Smooth muscle cell (in vitro differentiated cells): ENCODE data around the gene ALPL. TPM values are rescaled to one million over a fixed set of nuclear protein-coding genes. Genes with fewer than 3 reads are reported as not detected.

Experiments used
- DNase-seq: peaks from one replicate; lab custom pipeline; 2025; ENCODE audit not compliant: unreplicated experiment; lab: John Stamatoyannopoulos, UW
- H2AFZ ChIP-seq: fragments of 200-600 bp; sonication (generic); 2 replicates; pipeline ENCODE4 v1.6.0; 2016; ENCODE audit warnings: antibody characterized with exemption, low read depth, mild to moderate bottlenecking
- H3F3A ChIP-seq: fragments of 200-600 bp; sonication (generic); 2 replicates; pipeline ENCODE4 v1.6.0; 2017; ENCODE audit warnings: antibody characterized with exemption, low read depth
- H3K27ac ChIP-seq: fragments of 200-600 bp; sonication (generic); 2 replicates; pipeline ENCODE4 v1.5.1; 2016; ENCODE audit warnings: low read depth, mild to moderate bottlenecking
- H3K27me3 ChIP-seq: fragments of 200-600 bp; sonication (generic); 2 replicates; pipeline ENCODE4 v1.6.1; 2016; ENCODE audit warnings: low read depth, mild to moderate bottlenecking
- H3K36me3 ChIP-seq: fragments of 200-600 bp; sonication (generic); 2 replicates; pipeline ENCODE4 v1.5.1; 2016; ENCODE audit warnings: low read depth
- H3K4me1 ChIP-seq: fragments of 200-600 bp; sonication (generic); 2 replicates; pipeline ENCODE4 v1.5.1; 2016; ENCODE audit warnings: low read depth
- H3K4me2 ChIP-seq: fragments of 200-600 bp; sonication (generic); 2 replicates; pipeline ENCODE4 v1.6.0; 2016; ENCODE audit warnings: mild to moderate bottlenecking
- H3K4me3 ChIP-seq: fragments of 200-600 bp; sonication (generic); 2 replicates; pipeline ENCODE4 v1.5.1; 2016; ENCODE audit warnings: mild to moderate bottlenecking
- H3K79me2 ChIP-seq: fragments of 200-600 bp; sonication (generic); 2 replicates; pipeline ENCODE4 v1.6.0; 2016; ENCODE audit warnings: low read depth, mild to moderate bottlenecking
- H3K9ac ChIP-seq: fragments of 200-600 bp; sonication (generic); 2 replicates; pipeline ENCODE4 v1.6.0; 2016; ENCODE audit warnings: low read depth
- H3K9me3 ChIP-seq: fragments of 200-600 bp; sonication (generic); replicated peaks from 2 replicates; pipeline ENCODE4 v1.5.1; 2016; ENCODE audit warnings: low read depth
- H4K20me1 ChIP-seq: fragments of 200-600 bp; sonication (generic); 2 replicates; pipeline ENCODE4 v1.6.0; 2016; ENCODE audit warnings: low read depth
- WGBS: methylation state at CpG from one replicate; pipeline ENCODE4 v1.1.7; 2016; ENCODE audit warnings: low lambda C conversion rate; 5-methylcytosine and 5-hydroxymethylcytosine counted together
- polyA plus RNA-seq: library from polyadenylated mRNA; unstranded; fragments of >200 nt; fragmentation: Nextera tagmentation; extraction: Ambion mirVana; gene quantifications from 2 replicates; pipeline ENCODE4 v1.2.1, GENCODE V29; 2016
- total RNA-seq: library from RNA; depleted of rRNA; stranded (reverse); fragments of >200 nt; gene quantifications from 2 replicates; pipeline ENCODE4 v1.2.3, GENCODE V29; 2014
- TF ChIP-seq, protein P1 (sequence below): fragments of 200-600 bp; sonication (generic); IDR thresholded peaks from 2 replicates; pipeline ENCODE4 v1.5.1; 2017; ENCODE audit warnings: borderline replicate concordance, mild to moderate bottlenecking, antibody characterized with exemption; ENCODE audit not compliant: insufficient read depth, poor library complexity, severe bottlenecking

ALPL gene
- total and polyA plus RNA-seq, 2 experiments from 2014 or later: 4.6 to 8.3 TPM

DNA sequence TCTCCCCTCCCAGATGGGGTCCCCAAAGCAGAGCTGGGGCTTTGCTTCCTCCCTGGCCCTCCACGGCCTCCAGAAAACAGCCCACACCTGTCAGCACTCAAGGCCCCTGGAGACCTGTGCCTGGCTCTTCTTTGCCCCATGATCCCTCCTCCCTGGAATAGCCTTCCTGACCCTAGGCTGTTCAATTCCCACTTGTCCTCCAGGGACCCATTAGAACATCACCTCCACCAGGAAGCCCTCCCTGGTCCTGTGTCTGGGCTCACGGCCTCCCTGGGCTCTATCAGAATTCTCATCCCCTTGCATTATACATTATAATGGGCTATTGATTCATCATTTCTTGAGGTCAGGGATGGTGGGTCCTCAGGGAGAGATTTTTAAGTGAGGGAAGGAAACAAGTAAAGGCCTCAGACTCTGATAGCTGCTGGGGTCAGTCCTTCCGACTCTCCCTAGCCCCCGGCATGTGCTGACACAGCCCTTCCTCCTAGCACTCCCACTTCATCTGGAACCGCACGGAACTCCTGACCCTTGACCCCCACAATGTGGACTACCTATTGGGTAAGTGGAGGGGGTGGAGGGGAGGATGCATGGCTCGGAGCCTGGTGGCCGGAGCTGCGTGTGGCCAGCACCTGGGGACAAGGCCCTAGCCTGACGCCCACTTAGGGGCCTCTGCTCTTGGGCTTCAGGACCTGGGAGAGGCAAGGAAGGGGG is 60.8 kb downstream of the ALPL start:
- TF ChIP-seq, protein P1, sequence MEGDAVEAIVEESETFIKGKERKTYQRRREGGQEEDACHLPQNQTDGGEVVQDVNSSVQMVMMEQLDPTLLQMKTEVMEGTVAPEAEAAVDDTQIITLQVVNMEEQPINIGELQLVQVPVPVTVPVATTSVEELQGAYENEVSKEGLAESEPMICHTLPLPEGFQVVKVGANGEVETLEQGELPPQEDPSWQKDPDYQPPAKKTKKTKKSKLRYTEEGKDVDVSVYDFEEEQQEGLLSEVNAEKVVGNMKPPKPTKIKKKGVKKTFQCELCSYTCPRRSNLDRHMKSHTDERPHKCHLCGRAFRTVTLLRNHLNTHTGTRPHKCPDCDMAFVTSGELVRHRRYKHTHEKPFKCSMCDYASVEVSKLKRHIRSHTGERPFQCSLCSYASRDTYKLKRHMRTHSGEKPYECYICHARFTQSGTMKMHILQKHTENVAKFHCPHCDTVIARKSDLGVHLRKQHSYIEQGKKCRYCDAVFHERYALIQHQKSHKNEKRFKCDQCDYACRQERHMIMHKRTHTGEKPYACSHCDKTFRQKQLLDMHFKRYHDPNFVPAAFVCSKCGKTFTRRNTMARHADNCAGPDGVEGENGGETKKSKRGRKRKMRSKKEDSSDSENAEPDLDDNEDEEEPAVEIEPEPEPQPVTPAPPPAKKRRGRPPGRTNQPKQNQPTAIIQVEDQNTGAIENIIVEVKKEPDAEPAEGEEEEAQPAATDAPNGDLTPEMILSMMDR: no peak
- DNase-seq: no peak
- WGBS: 63% methylated on average over 10 of the region's 10 CpGs

DNA sequence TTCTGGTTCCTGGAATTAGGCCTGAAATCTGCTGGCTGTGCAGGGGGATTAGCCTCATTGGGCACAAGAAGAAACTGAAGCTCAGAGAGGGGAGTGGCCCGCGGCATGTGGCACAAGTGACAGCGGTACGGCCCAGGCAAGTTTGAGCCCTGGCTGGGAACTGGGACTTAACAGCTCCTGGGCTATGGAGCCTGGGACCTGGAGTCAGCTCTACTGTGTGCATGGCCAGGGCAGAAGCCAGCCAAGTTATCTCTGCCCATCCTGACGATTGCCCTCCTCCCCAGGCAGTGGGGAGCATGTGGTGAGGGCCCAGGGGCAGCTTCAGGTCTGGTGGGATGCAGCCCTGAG is 61.3 kb downstream of the ALPL start:
- Histone ChIP-seq H3K79me2 (no peaks in the 10 kb centered on the region), H4K20me1 (no peaks in the 10 kb centered on the region), H2AFZ (no peak overlapping the region), H3K27ac (no peak overlapping the region), H3K4me3 (no peak overlapping the region), H3K4me1 (peaks cover 20% of the 10 kb centered on the region), H3K9ac (no peak overlapping the region), H3K36me3 (no peaks in the 10 kb centered on the region), H3K9me3 (no peaks in the 10 kb centered on the region), H3F3A (no peaks in the 10 kb centered on the region), H3K27me3 (no peaks in the 10 kb centered on the region), H3K4me2 (no peak overlapping the region)
- TF ChIP-seq, protein P1: no peak
- WGBS: 75% methylated on average over 5 of the region's 5 CpGs
- DNase-seq: no peak

More for the DNA sequence above, 60.8 kb downstream of the ALPL start:
- H3F3A ChIP-seq: no peaks in the 10 kb centered on the region
- peaks cover 21% of the 10 kb centered on the region for H3K4me1 ChIP-seq
- no peaks in the 10 kb centered on the region for H3K36me3 ChIP-seq
- no peaks in the 10 kb centered on the region for H4K20me1 ChIP-seq
- no peak overlapping the region for H3K4me2 ChIP-seq
- no peaks in the 10 kb centered on the region for H3K79me2 ChIP-seq
- no peaks in the 10 kb centered on the region for H3K27me3 ChIP-seq
- no peak overlapping the region for H3K9ac ChIP-seq
- no peaks in the 10 kb centered on the region for H3K9me3 ChIP-seq
- H2AFZ ChIP-seq: no peak overlapping the region
- H3K27ac ChIP-seq: no peak overlapping the region
- no peak overlapping the region for H3K4me3 ChIP-seq

DNA sequence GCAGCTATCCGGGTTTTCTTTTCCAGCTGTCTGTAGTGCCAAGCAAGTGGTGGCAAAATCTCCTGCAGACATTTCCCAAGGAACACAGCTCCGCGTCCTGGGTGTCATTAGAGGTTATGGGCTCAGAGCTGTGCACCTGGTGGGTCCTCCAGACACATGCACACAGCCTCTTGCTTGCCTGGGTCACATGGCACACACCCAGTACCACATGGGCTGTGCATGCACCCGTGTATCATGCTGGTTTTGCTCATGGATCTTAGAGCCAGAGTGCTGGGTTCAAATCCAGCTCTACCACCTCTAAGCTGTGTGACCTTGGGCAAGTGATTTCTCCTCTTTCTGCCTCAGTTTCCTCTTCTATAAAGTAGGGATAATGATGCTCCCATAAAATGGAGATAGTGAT is 61.7 kb downstream of the ALPL start:
- no peaks in the 10 kb centered on the region for H3K9me3 ChIP-seq
- WGBS: 89% methylated on average over 4 of the region's 4 CpGs
- H2AFZ ChIP-seq: no peak overlapping the region
- no peak overlapping the region for H3K9ac ChIP-seq
- no peaks in the 10 kb centered on the region for H3K79me2 ChIP-seq
- H3K4me1 ChIP-seq: peaks cover 20% of the 10 kb centered on the region
- no peaks in the 10 kb centered on the region for H3K36me3 ChIP-seq
- H3K27ac ChIP-seq: no peak overlapping the region
- no peak overlapping the region for H3K4me2 ChIP-seq
- H3K27me3 ChIP-seq: no peaks in the 10 kb centered on the region
- TF ChIP-seq, protein P1: no peak
- H3F3A ChIP-seq: no peaks in the 10 kb centered on the region
- no peaks in the 10 kb centered on the region for H4K20me1 ChIP-seq
- H3K4me3 ChIP-seq: no peak overlapping the region
- DNase-seq: no peak

DNA sequence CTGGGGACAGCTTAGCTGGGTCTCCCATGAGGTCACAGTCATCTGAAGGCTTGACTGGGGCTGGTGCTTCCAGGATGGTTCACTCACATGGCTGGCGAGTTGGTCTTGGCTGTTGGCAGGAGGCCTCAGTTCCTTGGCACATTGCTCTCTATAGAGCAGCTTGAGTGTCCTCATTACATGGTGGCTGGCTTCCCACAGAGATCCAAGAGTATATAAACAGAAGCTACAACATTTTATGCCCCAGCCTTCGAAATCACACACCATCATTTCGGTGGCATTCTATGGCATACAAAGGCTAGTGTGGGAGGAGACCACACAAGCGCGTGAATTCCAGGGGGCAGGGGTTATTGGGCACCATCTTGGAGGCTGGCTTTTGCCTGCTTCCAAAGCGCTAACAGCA is 63.0 kb downstream of the ALPL start:
- Histone ChIP-seq H3K4me1 (peaks cover 20% of the 10 kb centered on the region), H3K27ac (no peak overlapping the region), H3K27me3 (no peaks in the 10 kb centered on the region), H3K4me3 (no peak overlapping the region), H2AFZ (no peak overlapping the region), H3K79me2 (no peaks in the 10 kb centered on the region), H3K36me3 (no peaks in the 10 kb centered on the region), H3K4me2 (no peak overlapping the region), H3F3A (no peaks in the 10 kb centered on the region), H3K9ac (no peak overlapping the region), H4K20me1 (no peaks in the 10 kb centered on the region), H3K9me3 (no peaks in the 10 kb centered on the region)
- no peak for DNase-seq
- WGBS: 95% methylated on average over 6 of the region's 6 CpGs
- TF ChIP-seq, protein P1: no peak
